GM12878 (cell line): Measurements from ENCODE around the gene LILRB5. TPM values are rescaled to one million over a fixed set of nuclear protein-coding genes. Genes with fewer than 3 reads are reported as not detected.

Source experiments
- ASH2L ChIP-seq: fragments of 300-600, 200-600 bp; sonication (generic); IDR thresholded peaks from 2 replicates; pipeline ENCODE4 v1.6.1; 2017; ENCODE audit warnings: low read depth, mild to moderate bottlenecking, borderline replicate concordance
- ATF7 ChIP-seq: fragments of 450-650 bp; IDR thresholded peaks from 2 replicates; pipeline ENCODE4 v1.6.1; 2016; ENCODE audit warnings: low read depth, mild to moderate bottlenecking
- BMI1 ChIP-seq: fragments of 450-650 bp; IDR thresholded peaks from 2 replicates; pipeline ENCODE4 v1.6.1; 2016; ENCODE audit warnings: mild to moderate bottlenecking, moderate library complexity, borderline replicate concordance
- CEBPB ChIP-seq, 2 experiments: fragments of 150-350 bp in 1 of 2; IDR thresholded peaks; 2 replicates each; pipeline ENCODE4 v1.6.1; 2012 to 2014; ENCODE audit warnings: low read depth in 2 of 2, low read length in 2 of 2, borderline replicate concordance in 1 of 2, inconsistent platforms in 1 of 2
- CHD1 ChIP-seq: IDR thresholded peaks from 2 replicates; pipeline ENCODE4 v1.6.1; 2012; ENCODE audit warnings: low read depth, low read length, improper control_type of control experiment
- CREM ChIP-seq: IDR thresholded peaks from 2 replicates; pipeline ENCODE4 v1.6.1; 2014; ENCODE audit warnings: antibody characterized with exemption, low read depth
- ESRRA ChIP-seq: IDR thresholded peaks from 2 replicates; pipeline ENCODE4 v1.6.1; 2012; ENCODE audit warnings: mild to moderate bottlenecking, low read length, improper control_type of control experiment
- KAT2A ChIP-seq: conservative IDR thresholded peaks from 2 replicates; pipeline ENCODE4 v1.6.1; 2011; ENCODE audit warnings: low read depth, low read length; ENCODE audit not compliant: control insufficient read depth
- MLLT1 ChIP-seq: fragments of 450-650 bp; IDR thresholded peaks from 2 replicates; pipeline ENCODE4 v1.6.1; 2016; ENCODE audit warnings: mild to moderate bottlenecking
- NFXL1 ChIP-seq: fragments of 450-650 bp; IDR thresholded peaks from 2 replicates; pipeline ENCODE4 v1.6.1; 2017; ENCODE audit warnings: antibody characterized with exemption, mild to moderate bottlenecking, borderline replicate concordance
- PML ChIP-seq: IDR thresholded peaks from 2 replicates; pipeline ENCODE4 v1.6.1; 2012; ENCODE audit warnings: low read length, inconsistent platforms
- POU2F2 ChIP-seq: IDR thresholded peaks from 3 replicates; pipeline ENCODE4 v1.6.1; 2011; ENCODE audit warnings: low read depth, mild to moderate bottlenecking, low read length, borderline replicate concordance
- RFX5 ChIP-seq: IDR thresholded peaks from 2 replicates; pipeline ENCODE4 v1.6.1; 2011; ENCODE audit warnings: low read depth, low read length, improper control_type of control experiment
- SIN3A ChIP-seq: IDR thresholded peaks from 2 replicates; pipeline ENCODE4 v1.6.1; 2012; ENCODE audit warnings: low read depth, low read length, improper control_type of control experiment
- SKIL ChIP-seq: fragments of 450-650 bp; IDR thresholded peaks from 2 replicates; pipeline ENCODE4 v1.6.1; 2017; ENCODE audit warnings: mild to moderate bottlenecking, low read depth, inconsistent platforms; ENCODE audit not compliant: poor library complexity, severe bottlenecking
- SMAD1 ChIP-seq: fragments of 450-650 bp; IDR thresholded peaks from 2 replicates; pipeline ENCODE4 v1.6.1; 2018; ENCODE audit warnings: mild to moderate bottlenecking, low read depth; ENCODE audit not compliant: partially characterized antibody
- SMARCA5 ChIP-seq: fragments of 450-650 bp; IDR thresholded peaks from 2 replicates; pipeline ENCODE4 v1.6.1; 2017; ENCODE audit warnings: mild to moderate bottlenecking
- SMC3 ChIP-seq: IDR thresholded peaks from 2 replicates; pipeline ENCODE4 v1.6.1; 2011; ENCODE audit warnings: low read length, improper control_type of control experiment, borderline replicate concordance
- SRF ChIP-seq, 2 experiments: IDR thresholded peaks; 2 replicates each; pipeline ENCODE4 v1.6.1; 2011; ENCODE audit warnings: low read depth in 2 of 2, low read length in 2 of 2, mild to moderate bottlenecking in 1 of 2, moderate library complexity in 1 of 2
- TCF12 ChIP-seq: IDR thresholded peaks from 2 replicates; pipeline ENCODE4 v1.6.1; 2011; ENCODE audit warnings: low read depth, mild to moderate bottlenecking, low read length
- ZNF207 ChIP-seq: fragments of 450-650 bp; IDR thresholded peaks from 2 replicates; pipeline ENCODE4 v1.6.1; 2014; ENCODE audit warnings: antibody characterized with exemption, mild to moderate bottlenecking, borderline replicate concordance
- ZNF24 ChIP-seq: fragments of 450-650 bp; IDR thresholded peaks from 2 replicates; pipeline ENCODE4 v1.6.1; 2017; ENCODE audit warnings: antibody characterized with exemption, mild to moderate bottlenecking
- ZNF592 ChIP-seq: fragments of 450-650 bp; IDR thresholded peaks from 2 replicates; pipeline ENCODE4 v1.6.1; 2017; ENCODE audit warnings: mild to moderate bottlenecking, moderate library complexity
- polyA plus RNA-seq, 11 experiments: library from polyadenylated mRNA; depleted of rRNA in 4 of 11; unstranded in 6 of 11; stranded (reverse) in 5 of 11; fragments of >200 nt; fragmentation: Nextera tagmentation in 4 of 11; fragmentation: Illumina TruSeq in 1 of 11; extraction: Ambion mirVana in 4 of 11; extraction: Trizol in 1 of 11; gene quantifications; 1 replicate in 1 of 11; 2 replicates in 10 of 11; pipeline versions ENCODE4 v1.2.1 to v1.2.3, GENCODE V29; 2011 to 2016; ENCODE audit warnings: inconsistent platforms in 2 of 11, missing spikeins in 2 of 11, low read depth in 1 of 11
- total RNA-seq, 4 experiments: library from RNA; depleted of rRNA in 3 of 4; stranded (reverse); fragments of >200 nt in 3 of 4; fragmentation: Illumina TruSeq in 1 of 4; extraction: Trizol in 1 of 4; gene quantifications; 2 replicates each; pipeline versions ENCODE4 v1.2.1 to v1.2.3, GENCODE V29; 2013 to 2021

LILRB5 gene
- total and polyA plus RNA-seq, 10 of the 15 experiments (the other 5 are each of a cell fraction or from before 2014, with no cell fraction given): 0.01 to 0.13 TPM; not detected in 8

GRCh38 chr19:54207983-54208783 is 48.9 kb downstream of the LILRB5 start (continued):
- peak; percentile 68; the same call in 2 of the 3 replicates for TF ChIP-seq POU2F2
- no peak for TF ChIP-seq NFXL1
- TF ChIP-seq CREM: peak; percentile 60; the same call in 1 of the 2 replicates
- TF ChIP-seq SMARCA5: 0 out of 2 replicates have a peak, but pooled peaks have one; percentile 54
- no peak for TF ChIP-seq CHD1
- no peak for TF ChIP-seq KAT2A
- no peak for TF ChIP-seq SRF (IDR thresholded peaks at IDR 0.05; ENCODE audit: low read depth in 2 of 2, low read length in 2 of 2)
- peak; percentile 86 for TF ChIP-seq PML
- no peak for TF ChIP-seq SMAD1
- no peak for TF ChIP-seq ZNF24
- peak; percentile 80 for TF ChIP-seq MLLT1
- peak; percentile 50; the same call in 1 of the 2 replicates for TF ChIP-seq ATF7
- TF ChIP-seq SIN3A: peak; percentile 29; the same call in 1 of the 2 replicates
- 0 out of 2 replicates have a peak, but pooled peaks have one; percentile 42 for TF ChIP-seq RFX5
- peak; percentile 70 for TF ChIP-seq SKIL
- TF ChIP-seq ASH2L: no peak
- 0 out of 2 replicates have a peak, but pooled peaks have one; percentile 61 for TF ChIP-seq TCF12
- no peak for TF ChIP-seq ZNF592
- 0 out of 2 replicates have a peak, but pooled peaks have one; percentile 31 for TF ChIP-seq ZNF207
- TF ChIP-seq ESRRA: no peak
- peak in 1 of 2 experiments; percentile 82; a peak in 2 of 4 replicates for TF ChIP-seq CEBPB (IDR thresholded peaks at IDR 0.05; ENCODE audit: borderline replicate concordance in 1 of 2, low read depth in 2 of 2, low read length in 2 of 2)
- TF ChIP-seq BMI1: 0 out of 2 replicates have a peak, but pooled peaks have one; percentile 22
- 0 out of 2 replicates have a peak, but pooled peaks have one; percentile 5 for TF ChIP-seq SMC3
